ENCODE measurements around the gene DEGS2. TPM values are rescaled to one million over a fixed set of nuclear protein-coding genes. Genes with fewer than 3 reads are reported as not detected.
A peak's percentile ranks its signal among the peaks of the same experiment; 100 is the strongest.

The DEGS2 gene
- total RNA-seq, 1 experiment from 2014 or later, result 1.6 TPM

- no peak for TF ChIP-seq AFF4 (CRISPR knock-in tag; IDR thresholded peaks at IDR 0.05; ENCODE audit: borderline replicate concordance)
- TF ChIP-seq NR2C2 (CRISPR knock-in tag; IDR thresholded peaks at IDR 0.05), result no peak
- no peak for TF ChIP-seq SMAD3 (CRISPR knock-in tag; IDR thresholded peaks at IDR 0.05; ENCODE audit: borderline replicate concordance)
- no peak for TF ChIP-seq ATF2 (CRISPR knock-in tag; IDR thresholded peaks at IDR 0.05; ENCODE audit: borderline replicate concordance, low read depth)
- TF ChIP-seq E2F5 (CRISPR knock-in tag; IDR thresholded peaks at IDR 0.05), result no peak
- TF ChIP-seq ERG (CRISPR knock-in tag; IDR thresholded peaks at IDR 0.05), result no peak
These were observed 22.3 kb downstream of the DEGS2 start (continued) for GRCh38 chr14:100137173-100137572.

- Mint-ChIP-seq H3K36me3 (no peaks in the 10 kb centered on the region; the same call in 1 of the 2 replicates), H3K4me1 (peaks cover 15% of the 10 kb centered on the region), H3K27me3 (ENCODE audit: low read depth) (no peaks in the 10 kb centered on the region), H3K27ac (no peak overlapping the region), H3K9me3 (no peaks in the 10 kb centered on the region), H3K4me3 (no peak overlapping the region)
- peak; percentile 49 for DNase-seq (ENCODE audit: low spot score)
- ChIA-PET CTCF (interaction anchor here (0.8 kb wide), 1 partner anchor 86 kb away, joined by 3 read pairs; no protein-coding TSS in a partner anchor), POLR2A (no interaction called here)
- TF ChIP-seq FOXP4 (CRISPR knock-in tag; IDR thresholded peaks at IDR 0.05) (no peak), EMX1 (CRISPR knock-in tag; IDR thresholded peaks at IDR 0.05) (no peak), MAX (CRISPR knock-in tag; IDR thresholded peaks at IDR 0.05) (no peak), TEAD4 (CRISPR knock-in tag; IDR thresholded peaks at IDR 0.05) (no peak), HMGA2 (CRISPR knock-in tag; IDR thresholded peaks at IDR 0.05) (no peak), NFYB (CRISPR knock-in tag; conservative IDR thresholded peaks at IDR 0.05; ENCODE audit: low read depth) (no peak)
- ATAC-seq, result 0 out of 2 replicates have a peak, but pooled peaks have one; percentile 10
These were observed 23.7 kb downstream of the DEGS2 start for GRCh38 chr14:100135784-100136183.

GRCh38 chr14:100135073-100135472 is 24.4 kb downstream of the DEGS2 start:
- ATAC-seq (no peak), DNase-seq (ENCODE audit: low spot score) (no peak)
- H3K4me1 Mint-ChIP-seq, result peaks cover 12% of the 10 kb centered on the region
- ChIA-PET POLR2A (no interaction called here), CTCF (interaction anchor here (0.5 to 1.9 kb wide), 2 partner anchors 20 to 148 kb away, joined by 6 to 7 read pairs; no protein-coding TSS in a partner anchor)
- H3K27me3 Mint-ChIP-seq (ENCODE audit: low read depth), result no peaks in the 10 kb centered on the region
- H3K9me3 Mint-ChIP-seq, result no peaks in the 10 kb centered on the region
- no peak overlapping the region for H3K27ac Mint-ChIP-seq
- no peaks in the 10 kb centered on the region; the same call in 1 of the 2 replicates for H3K36me3 Mint-ChIP-seq
- no peak overlapping the region for H3K4me3 Mint-ChIP-seq
- TF ChIP-seq CREB1 (CRISPR knock-in tag; IDR thresholded peaks at IDR 0.05) (no peak), HMGA2 (CRISPR knock-in tag; IDR thresholded peaks at IDR 0.05) (no peak), ATF3 (CRISPR knock-in tag; conservative IDR thresholded peaks at IDR 0.05) (no peak), PREB (CRISPR knock-in tag; IDR thresholded peaks at IDR 0.05; ENCODE audit: borderline replicate concordance) (no peak), ETV6 (CRISPR knock-in tag; IDR thresholded peaks at IDR 0.05) (no peak), FOXP1 (CRISPR knock-in tag; IDR thresholded peaks at IDR 0.05; ENCODE audit: borderline replicate concordance) (no peak), ATF6 (CRISPR knock-in tag; IDR thresholded peaks at IDR 0.05) (no peak), KAT7 (CRISPR knock-in tag; IDR thresholded peaks at IDR 0.05; ENCODE audit: borderline replicate concordance) (no peak), ZNF671 (CRISPR knock-in tag; IDR thresholded peaks at IDR 0.05) (no peak)

All from WTC11 (cell line).